SK-N-SH (cell line): ENCODE measurements around the gene DCHS2. TPM values are rescaled to one million over a fixed set of nuclear protein-coding genes. Genes with fewer than 3 reads are reported as not detected.

Experiments used
- CTCF ChIA-PET: fragments of 300-600, 350-600 bp; formaldehyde crosslinking; extraction: SDS; loops from one replicate; lab custom pipeline; 2021; lab: Yijun Ruan, JAX
- POLR2A ChIA-PET: fragments of 350-600 bp; sonication (Branson Sonifier 250); formaldehyde crosslinking; extraction: SDS; loops from one replicate; lab custom pipeline; 2020; ENCODE audit warnings: antibody characterized with exemption, inconsistent platforms; lab: Yijun Ruan, JAX
- DNase-seq: peaks from one replicate; pipeline ENCODE4 v3.0.0; 2012
- H2AFZ ChIP-seq: fragments of 200-600 bp; sonication (generic); 2 replicates; pipeline ENCODE4 v1.8.1; 2016; ENCODE audit warnings: antibody characterized with exemption, mild to moderate bottlenecking, low read depth
- H3F3A ChIP-seq: fragments of 200-600 bp; sonication (generic); replicated peaks from 2 replicates; pipeline ENCODE3; 2016; ENCODE audit warnings: antibody characterized with exemption, mild to moderate bottlenecking; ENCODE audit not compliant: insufficient read depth
- H3K27ac ChIP-seq, 2 experiments: fragments of 200-500 bp in 1 of 2; fragments of 200-600 bp in 1 of 2; sonication (Bioruptor generic) in 1 of 2; sonication (generic), shearing (Covaris generic) in 1 of 2; 2 replicates each; pipeline versions ENCODE4 v1.5.1 to v1.6.1; 2014 to 2016; ENCODE audit warnings: low read depth in 2 of 2, inconsistent platforms in 1 of 2, low read length in 1 of 2, mild to moderate bottlenecking in 1 of 2, mixed read lengths in 1 of 2
- H3K27me3 ChIP-seq: fragments of 200-600 bp; sonication (generic), shearing (Covaris generic); 2 replicates; pipeline ENCODE4 v1.6.1; 2016; ENCODE audit warnings: mixed run types; ENCODE audit not compliant: insufficient read depth
- H3K36me3 ChIP-seq, 2 experiments: fragments of 200-500 bp in 1 of 2; fragments of 200-600 bp in 1 of 2; sonication (Bioruptor generic) in 1 of 2; sonication (generic) in 1 of 2; replicated peaks in 1 of 2; 2 replicates each; pipeline versions ENCODE3 to v1.5.1; 2014 to 2016; ENCODE audit warnings: low read length in 1 of 2, mild to moderate bottlenecking in 1 of 2; ENCODE audit not compliant: insufficient read depth in 2 of 2, control insufficient read depth in 1 of 2
- H3K4me1 ChIP-seq, 2 experiments: fragments of 200-500 bp in 1 of 2; fragments of 200-600 bp in 1 of 2; sonication (Bioruptor generic) in 1 of 2; sonication (generic), shearing (Covaris generic) in 1 of 2; 2 replicates each; pipeline versions ENCODE4 v1.5.1 to v1.6.1; 2014 to 2016; ENCODE audit warnings: low read depth in 1 of 2, low read length in 1 of 2, mixed run types in 1 of 2; ENCODE audit not compliant: insufficient read depth in 2 of 2, control insufficient read depth in 1 of 2
- H3K4me2 ChIP-seq: fragments of 200-600 bp; sonication (generic), shearing (Covaris generic); 2 replicates; pipeline ENCODE4 v1.6.1; 2017; ENCODE audit warnings: mixed run types
- H3K4me3 ChIP-seq, 2 experiments: fragments of 200-500 bp in 1 of 2; fragments of 200-600 bp in 1 of 2; sonication (Bioruptor generic) in 1 of 2; sonication (generic), shearing (Covaris generic) in 1 of 2; 2 replicates each; pipeline versions ENCODE4 v1.5.1 to v1.8.1; 2014 to 2016; ENCODE audit warnings: low read depth in 2 of 2, inconsistent platforms in 1 of 2, low read length in 1 of 2, mild to moderate bottlenecking in 1 of 2, mixed read lengths in 1 of 2, moderate library complexity in 1 of 2
- H3K79me2 ChIP-seq: fragments of 200-600 bp; sonication (generic); 2 replicates; pipeline ENCODE4 v1.8.1; 2017; ENCODE audit warnings: mild to moderate bottlenecking; ENCODE audit not compliant: insufficient read depth
- H3K9ac ChIP-seq: fragments of 200-600 bp; sonication (generic); 2 replicates; pipeline ENCODE4 v1.6.1; 2017; ENCODE audit warnings: mixed run types
- H3K9me2 ChIP-seq: fragments of 200-600 bp; sonication (generic); 2 replicates; pipeline ENCODE4 v1.6.1; 2017; ENCODE audit warnings: mixed run types
- H3K9me3 ChIP-seq: fragments of 200-600 bp; sonication (generic); 2 replicates; pipeline ENCODE4 v1.6.1; 2017; ENCODE audit warnings: mixed run types, mild to moderate bottlenecking, moderate library complexity
- H4K20me1 ChIP-seq: fragments of 200-600 bp; sonication (generic); 2 replicates; pipeline ENCODE4 v1.6.1; 2017; ENCODE audit warnings: mild to moderate bottlenecking, mixed run types; ENCODE audit not compliant: insufficient read depth
- CTCF ChIP-seq: fragments of 200-600 bp; sonication (generic); IDR thresholded peaks from 2 replicates; pipeline ENCODE4 v1.6.1; 2017; ENCODE audit warnings: antibody characterized with exemption, mild to moderate bottlenecking, moderate library complexity
- ELF1 ChIP-seq: IDR thresholded peaks from 2 replicates; pipeline ENCODE4 v1.4.0; 2012
- EZH2phosphoT487 ChIP-seq: fragments of 200-600 bp; sonication (generic); IDR thresholded peaks from 2 replicates; pipeline ENCODE4 v1.6.1; 2017; ENCODE audit warnings: low read depth, mixed run types, mild to moderate bottlenecking, antibody characterized with exemption, moderate library complexity, borderline replicate concordance
- FOSL2 ChIP-seq: IDR thresholded peaks from 2 replicates; pipeline ENCODE4 v1.4.0; 2012; ENCODE audit warnings: low read depth, mild to moderate bottlenecking, moderate library complexity, borderline replicate concordance
- FOXJ3 ChIP-seq: sonication (generic); formaldehyde crosslinking; IDR thresholded peaks from 2 replicates; pipeline ENCODE4 v1.5.1; 2020; ENCODE audit warnings: mild to moderate bottlenecking, missing genetic modification reagents
- FOXM1 ChIP-seq: IDR thresholded peaks from 2 replicates; pipeline ENCODE4 v1.4.0; 2012; ENCODE audit warnings: low read depth, mild to moderate bottlenecking
- MAX ChIP-seq: IDR thresholded peaks from 2 replicates; pipeline ENCODE4 v1.4.0; 2012; ENCODE audit warnings: low read depth
- MEF2A ChIP-seq: IDR thresholded peaks from 2 replicates; pipeline ENCODE4 v1.4.0; 2012; ENCODE audit warnings: low read depth, borderline replicate concordance
- MXI1 ChIP-seq: IDR thresholded peaks from 2 replicates; pipeline ENCODE4 v1.6.1; 2012; ENCODE audit warnings: mild to moderate bottlenecking, low read depth, low read length, improper control_type of control experiment
- NFIC ChIP-seq: IDR thresholded peaks from 2 replicates; pipeline ENCODE4 v1.4.0; 2012; ENCODE audit warnings: borderline replicate concordance
- PBX3 ChIP-seq: IDR thresholded peaks from 2 replicates; pipeline ENCODE4; 2012
- POLR2AphosphoS5 ChIP-seq: IDR thresholded peaks from 2 replicates; pipeline ENCODE4 v1.6.1; 2012; ENCODE audit warnings: low read depth, low read length
- REST ChIP-seq: IDR thresholded peaks from 2 replicates; pipeline ENCODE4 v1.6.1; 2012; ENCODE audit warnings: mild to moderate bottlenecking, low read depth, low read length, moderate library complexity
- RFX5 ChIP-seq: IDR thresholded peaks from 2 replicates; pipeline ENCODE4 v1.6.1; 2012; ENCODE audit warnings: mild to moderate bottlenecking, improper control_type of control experiment, low read length
- RXRA ChIP-seq: IDR thresholded peaks from 2 replicates; pipeline ENCODE4 v1.4.0; 2012; ENCODE audit warnings: low read depth, mild to moderate bottlenecking, borderline replicate concordance
- SMC3 ChIP-seq: IDR thresholded peaks from 2 replicates; pipeline ENCODE4 v1.6.1; 2012; ENCODE audit warnings: low read depth, low read length, improper control_type of control experiment
- TAF1 ChIP-seq: IDR thresholded peaks from 2 replicates; pipeline ENCODE4 v1.6.1; 2012; ENCODE audit warnings: low read depth, mild to moderate bottlenecking, low read length, moderate library complexity, borderline replicate concordance
- TCF12 ChIP-seq: IDR thresholded peaks from 2 replicates; pipeline ENCODE4 v1.4.0; 2012
- USF1 ChIP-seq: IDR thresholded peaks from 2 replicates; pipeline ENCODE4 v1.4.0; 2012; ENCODE audit warnings: low read depth, borderline replicate concordance
- ZBTB33 ChIP-seq: IDR thresholded peaks from 2 replicates; pipeline ENCODE4 v1.4.0; 2012; ENCODE audit warnings: low read depth, borderline replicate concordance
- WGBS: methylation state at CpG from one replicate; pipeline ENCODE4 v1.1.6; 2017; ENCODE audit warnings: low lambda C conversion rate; 5-methylcytosine and 5-hydroxymethylcytosine counted together
- polyA plus RNA-seq, 3 experiments: library from polyadenylated mRNA; depleted of rRNA; stranded (reverse); fragments of >200 nt; gene quantifications; 2 replicates each; pipeline ENCODE4 v1.2.3, GENCODE V29; 2012

Gene DCHS2
- polyA plus RNA-seq, 1 of the 3 experiments (the other 2 are of a cell fraction) = not detected

GRCh38 chr4:154189346-154189745 is 302.3 kb downstream of the DCHS2 start:
- H2AFZ ChIP-seq = no peak overlapping the region
- ChIA-PET POLR2A (no interaction called here), CTCF (no interaction called here)
- H3K79me2 ChIP-seq = no peaks in the 10 kb centered on the region
- 5% methylated on average over 4 of the region's 4 CpGs for WGBS
- H3K4me3 ChIP-seq = no peak overlapping the region
- no peak for DNase-seq
- no peaks in the 10 kb centered on the region for H4K20me1 ChIP-seq
- no peaks in the 10 kb centered on the region for H3K4me1 ChIP-seq
- TF ChIP-seq TAF1 (no peak), NFIC (no peak), PBX3 (no peak), REST (no peak), RXRA (no peak), ZBTB33 (no peak), MXI1 (no peak), CTCF (no peak), TCF12 (no peak), MAX (no peak), RFX5 (no peak), FOXJ3 (CRISPR knock-in tag) (no peak), SMC3 (no peak), FOSL2 (no peak), USF1 (no peak), ELF1 (no peak), FOXM1 (no peak), POLR2AphosphoS5 (no peak), MEF2A (no peak), EZH2phosphoT487 (no peak)
- TF ChIP-seq, all 33 proteins: peak for 0
- H3K4me2 ChIP-seq = no peak overlapping the region
- no peaks in the 10 kb centered on the region for H3F3A ChIP-seq
- H3K27ac ChIP-seq = no peak overlapping the region
- no peaks in the 10 kb centered on the region for H3K36me3 ChIP-seq
- H3K9me3 ChIP-seq = no peaks in the 10 kb centered on the region
- no peaks in the 10 kb centered on the region for H3K9me2 ChIP-seq
- no peaks in the 10 kb centered on the region for H3K27me3 ChIP-seq
- no peak overlapping the region for H3K9ac ChIP-seq
